Panc1 (cell line): ENCODE measurements around the gene HLA-DOB. TPM values are rescaled to one million over a fixed set of nuclear protein-coding genes. Genes with fewer than 3 reads are reported as not detected.
"Not testable (repeated sequence)": the region's sequence is repeated elsewhere in the genome, so short reads cannot be mapped to it uniquely, and the experiment has no call there.

Experiments
- ATAC-seq: fragments of 200-7000 bp; cut with Tn5 transposase; 2 replicates; pipeline ENCODE4 v1.9.1; 2020; ENCODE audit warnings: mild to moderate bottlenecking, moderate library complexity
- BruUV-seq: library from RNA; stranded (reverse); fragments of 400-500 nt; replicated peaks from 2 replicates; lab custom pipeline; 2021; lab: Mats Ljungman, UMichigan
- CTCF ChIA-PET: fragments of 300-600 bp; sonication (Branson Sonifier 250); formaldehyde crosslinking; loops from one replicate; lab custom pipeline; 2022; ENCODE audit warnings: antibody characterized with exemption; lab: Charles Lee
- POLR2A ChIA-PET: fragments of 300-600 bp; sonication (Branson Sonifier 250); formaldehyde crosslinking; loops from one replicate; lab custom pipeline; 2022; ENCODE audit warnings: antibody characterized with exemption; lab: Charles Lee
- DNase-seq: peaks from one replicate; pipeline ENCODE4 v3.0.0-alpha.2; 2010; ENCODE audit warnings: low read depth, low spot score
- H3K27ac ChIP-seq: 2 replicates; pipeline ENCODE4 v1.5.1; 2011; ENCODE audit warnings: mild to moderate bottlenecking, low read length, inconsistent platforms
- H3K27me3 ChIP-seq: fragments of 200-500 bp; sonication (Bioruptor generic); 2 replicates; pipeline ENCODE4 v1.6.0; 2014; ENCODE audit warnings: low read length, inconsistent platforms; ENCODE audit not compliant: control insufficient read depth, insufficient read depth
- H3K36me3 ChIP-seq: fragments of 200-500 bp; sonication (Bioruptor generic); 2 replicates; pipeline ENCODE4 v1.5.1; 2014; ENCODE audit warnings: inconsistent platforms, mild to moderate bottlenecking, low read length, moderate library complexity; ENCODE audit not compliant: control insufficient read depth, insufficient read depth
- H3K4me1 ChIP-seq: 2 replicates; pipeline ENCODE4 v1.5.1; 2011; ENCODE audit warnings: inconsistent platforms, mild to moderate bottlenecking, low read length, moderate library complexity; ENCODE audit not compliant: control insufficient read depth, insufficient read depth
- H3K4me3 ChIP-seq, 2 experiments: 2 replicates each; pipeline ENCODE4 v1.5.1; 2011 to 2012; ENCODE audit warnings: low read depth in 2 of 2, low read length in 2 of 2, mild to moderate bottlenecking in 2 of 2, inconsistent platforms in 1 of 2, moderate library complexity in 1 of 2
- H3K9me3 ChIP-seq: fragments of 200-500 bp; sonication (Bioruptor generic); 2 replicates; pipeline ENCODE4 v1.5.1; 2014; ENCODE audit warnings: low read depth, mild to moderate bottlenecking, inconsistent platforms, low read length, moderate library complexity; ENCODE audit not compliant: control insufficient read depth, insufficient read depth
- POLR2AphosphoS5 ChIP-seq: IDR thresholded peaks from 2 replicates; pipeline ENCODE4 v1.6.1; 2012; ENCODE audit warnings: mild to moderate bottlenecking, low read depth, low read length, moderate library complexity
- SIN3A ChIP-seq: IDR thresholded peaks from 2 replicates; pipeline ENCODE4 v1.6.1; 2012; ENCODE audit warnings: low read depth, mild to moderate bottlenecking, low read length, moderate library complexity, borderline replicate concordance; ENCODE audit not compliant: insufficient read depth
- TCF7L2 ChIP-seq: IDR thresholded peaks from 2 replicates; pipeline ENCODE4 v1.6.1; 2011; ENCODE audit warnings: mild to moderate bottlenecking, low read depth, low read length, inconsistent platforms
- in situ Hi-C: cut with HindIII; loops from 2 replicates; pipeline ENCODE4 v1.10.0; 2016; ENCODE audit warnings: low sequenced_read_pairs, low pct_unique_long_range_greater_than_20kb
- intact Hi-C: fragments of 100-400 bp; cut with micrococcal nuclease; formaldehyde crosslinking; loops from one replicate; pipeline ENCODE4 v1.10.0; 2022; ENCODE audit not compliant: unreplicated experiment
- total RNA-seq: library from RNA; stranded (reverse); gene quantifications from one replicate; pipeline ENCODE4 v1.2.1, GENCODE V29; 2021; ENCODE audit not compliant: unreplicated experiment
- TF ChIP-seq, protein P1 (sequence below): fragments of 450-650 bp; IDR thresholded peaks from 2 replicates; pipeline ENCODE4 v1.5.1; 2017; ENCODE audit warnings: mild to moderate bottlenecking
- TF ChIP-seq, protein P2 (sequence below), 2 experiments: IDR thresholded peaks; 2 replicates each; pipeline ENCODE4 v1.6.1; 2011 to 2012; ENCODE audit warnings: low read depth in 2 of 2, control low read depth in 1 of 2, low read length in 1 of 2, mild to moderate bottlenecking in 1 of 2, moderate library complexity in 1 of 2; ENCODE audit not compliant: insufficient read depth in 1 of 2

The HLA-DOB gene
- total RNA-seq, 1 experiment from 2014 or later, result 0.39 TPM

DNA sequence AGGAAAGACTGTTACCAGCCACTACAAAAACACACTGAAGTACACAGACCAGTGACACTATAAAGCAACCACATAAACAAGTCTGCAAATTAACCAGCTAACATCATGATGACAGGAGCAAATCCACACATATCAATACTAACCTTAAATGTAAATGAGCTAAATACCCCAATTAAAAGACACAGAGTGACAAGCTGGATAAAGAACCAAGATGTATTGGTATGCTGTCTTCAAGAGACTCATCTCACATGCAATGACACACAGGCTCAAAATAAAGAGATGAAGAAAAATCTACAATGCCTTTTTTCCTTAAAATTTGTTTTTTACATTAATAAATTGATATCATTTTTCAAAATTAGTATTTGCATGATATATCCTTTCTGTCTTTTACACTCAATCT lies 33.9 kb downstream of the HLA-DOB start:
- H3K9me3 ChIP-seq, H3K4me1 ChIP-seq, POLR2A ChIA-PET, ATAC-seq, BruUV-seq, DNase-seq, CTCF ChIA-PET, H3K36me3 ChIP-seq, H3K4me3 ChIP-seq, H3K27ac ChIP-seq, in situ Hi-C loops: not testable (repeated sequence)
- intact Hi-C loops, result loop anchor here (10.0 kb wide), 2 partner anchors 78 to 538 kb away; no protein-coding TSS in a partner anchor
- peaks cover 20% of the 10 kb centered on the region for H3K27me3 ChIP-seq

DNA sequence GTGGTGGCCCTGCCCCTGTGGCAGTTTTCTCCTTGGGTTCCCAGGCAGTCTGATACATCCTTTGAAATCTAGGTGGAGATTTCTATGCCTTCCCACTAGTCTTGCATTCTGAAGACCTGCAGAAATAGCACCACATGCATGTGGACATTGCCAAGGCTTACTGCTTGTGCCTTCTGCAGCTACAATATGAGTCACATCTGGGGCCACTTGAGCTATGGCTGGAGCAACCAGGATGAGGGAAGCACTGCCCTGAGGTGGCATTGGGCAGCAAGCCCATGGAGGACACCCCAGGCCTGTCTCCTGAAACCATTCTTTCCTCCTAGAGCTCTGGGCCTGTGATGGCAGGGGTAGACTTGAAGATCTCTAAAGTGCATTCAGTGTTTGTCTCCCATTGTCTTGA lies 37.8 kb downstream of the HLA-DOB start:
- intact Hi-C loops, result no loop called here
- Histone ChIP-seq H3K27ac (no peak overlapping the region), H3K4me3 (no peak overlapping the region), H3K36me3 (no peaks in the 10 kb centered on the region), H3K4me1 (no peaks in the 10 kb centered on the region), H3K9me3 (no peaks in the 10 kb centered on the region), H3K27me3 (peaks cover 18% of the 10 kb centered on the region)
- TF ChIP-seq, protein P1, sequence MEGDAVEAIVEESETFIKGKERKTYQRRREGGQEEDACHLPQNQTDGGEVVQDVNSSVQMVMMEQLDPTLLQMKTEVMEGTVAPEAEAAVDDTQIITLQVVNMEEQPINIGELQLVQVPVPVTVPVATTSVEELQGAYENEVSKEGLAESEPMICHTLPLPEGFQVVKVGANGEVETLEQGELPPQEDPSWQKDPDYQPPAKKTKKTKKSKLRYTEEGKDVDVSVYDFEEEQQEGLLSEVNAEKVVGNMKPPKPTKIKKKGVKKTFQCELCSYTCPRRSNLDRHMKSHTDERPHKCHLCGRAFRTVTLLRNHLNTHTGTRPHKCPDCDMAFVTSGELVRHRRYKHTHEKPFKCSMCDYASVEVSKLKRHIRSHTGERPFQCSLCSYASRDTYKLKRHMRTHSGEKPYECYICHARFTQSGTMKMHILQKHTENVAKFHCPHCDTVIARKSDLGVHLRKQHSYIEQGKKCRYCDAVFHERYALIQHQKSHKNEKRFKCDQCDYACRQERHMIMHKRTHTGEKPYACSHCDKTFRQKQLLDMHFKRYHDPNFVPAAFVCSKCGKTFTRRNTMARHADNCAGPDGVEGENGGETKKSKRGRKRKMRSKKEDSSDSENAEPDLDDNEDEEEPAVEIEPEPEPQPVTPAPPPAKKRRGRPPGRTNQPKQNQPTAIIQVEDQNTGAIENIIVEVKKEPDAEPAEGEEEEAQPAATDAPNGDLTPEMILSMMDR, result no peak
- TF ChIP-seq POLR2AphosphoS5 (no peak), TCF7L2 (no peak), SIN3A (no peak)
- TF ChIP-seq, protein P2, sequence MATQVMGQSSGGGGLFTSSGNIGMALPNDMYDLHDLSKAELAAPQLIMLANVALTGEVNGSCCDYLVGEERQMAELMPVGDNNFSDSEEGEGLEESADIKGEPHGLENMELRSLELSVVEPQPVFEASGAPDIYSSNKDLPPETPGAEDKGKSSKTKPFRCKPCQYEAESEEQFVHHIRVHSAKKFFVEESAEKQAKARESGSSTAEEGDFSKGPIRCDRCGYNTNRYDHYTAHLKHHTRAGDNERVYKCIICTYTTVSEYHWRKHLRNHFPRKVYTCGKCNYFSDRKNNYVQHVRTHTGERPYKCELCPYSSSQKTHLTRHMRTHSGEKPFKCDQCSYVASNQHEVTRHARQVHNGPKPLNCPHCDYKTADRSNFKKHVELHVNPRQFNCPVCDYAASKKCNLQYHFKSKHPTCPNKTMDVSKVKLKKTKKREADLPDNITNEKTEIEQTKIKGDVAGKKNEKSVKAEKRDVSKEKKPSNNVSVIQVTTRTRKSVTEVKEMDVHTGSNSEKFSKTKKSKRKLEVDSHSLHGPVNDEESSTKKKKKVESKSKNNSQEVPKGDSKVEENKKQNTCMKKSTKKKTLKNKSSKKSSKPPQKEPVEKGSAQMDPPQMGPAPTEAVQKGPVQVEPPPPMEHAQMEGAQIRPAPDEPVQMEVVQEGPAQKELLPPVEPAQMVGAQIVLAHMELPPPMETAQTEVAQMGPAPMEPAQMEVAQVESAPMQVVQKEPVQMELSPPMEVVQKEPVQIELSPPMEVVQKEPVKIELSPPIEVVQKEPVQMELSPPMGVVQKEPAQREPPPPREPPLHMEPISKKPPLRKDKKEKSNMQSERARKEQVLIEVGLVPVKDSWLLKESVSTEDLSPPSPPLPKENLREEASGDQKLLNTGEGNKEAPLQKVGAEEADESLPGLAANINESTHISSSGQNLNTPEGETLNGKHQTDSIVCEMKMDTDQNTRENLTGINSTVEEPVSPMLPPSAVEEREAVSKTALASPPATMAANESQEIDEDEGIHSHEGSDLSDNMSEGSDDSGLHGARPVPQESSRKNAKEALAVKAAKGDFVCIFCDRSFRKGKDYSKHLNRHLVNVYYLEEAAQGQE (IDR thresholded peaks at IDR 0.05; ENCODE audit: insufficient read depth in 1 of 2, low read depth in 2 of 2, low read length in 1 of 2), result no peak
- no peak for ATAC-seq
- no TSS peak for BruUV-seq
- no peak for DNase-seq
- CTCF ChIA-PET, result interaction anchor here (0.6 kb wide), 1 partner anchor 127 kb away, joined by 4 read pairs; no protein-coding TSS in a partner anchor
- POLR2A ChIA-PET, result no interaction called here
- in situ Hi-C loops, result no loop called here

DNA sequence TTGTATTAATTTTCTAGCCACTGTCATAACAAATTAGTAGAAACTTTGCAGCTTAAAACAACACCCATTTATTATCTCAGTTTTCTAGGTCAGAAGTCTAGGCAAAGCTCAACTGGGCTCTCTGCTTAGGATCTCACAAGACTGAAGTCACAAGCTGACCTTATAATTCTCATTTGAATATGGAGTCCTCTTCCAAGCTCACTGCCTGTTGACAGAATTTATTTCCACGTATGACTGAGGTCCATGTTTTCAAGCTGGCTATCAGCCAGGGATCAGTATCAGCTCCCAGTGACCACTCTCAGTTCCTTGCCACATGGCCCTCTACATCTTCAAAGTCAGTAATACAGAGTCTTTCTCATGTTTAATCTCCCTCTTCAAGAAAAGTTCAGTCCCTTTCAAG lies 41.7 kb downstream of the HLA-DOB start:
- POLR2A ChIA-PET, result no interaction called here
- intact Hi-C loops, result no loop called here
- in situ Hi-C loops, result no loop called here
- BruUV-seq, result no TSS peak
- Histone ChIP-seq H3K36me3 (no peaks in the 10 kb centered on the region), H3K27me3 (peaks cover 17% of the 10 kb centered on the region), H3K9me3 (no peaks in the 10 kb centered on the region), H3K4me3 (no peak overlapping the region), H3K4me1 (no peaks in the 10 kb centered on the region), H3K27ac (no peak overlapping the region)
- TF ChIP-seq, protein P2 (IDR thresholded peaks at IDR 0.05; ENCODE audit: insufficient read depth in 1 of 2, low read depth in 2 of 2, low read length in 1 of 2), result no peak
- TF ChIP-seq, protein P1, result no peak
- no peak for ATAC-seq
- DNase-seq, result no peak
- CTCF ChIA-PET, result no interaction called here
